Stimulated activated CD8-positive, alpha-beta memory T cell treated with anti-CD3 and anti-CD28 coated beads, Interleukin-7, amount 100 ng/mL, for 4 hours (primary cell): ENCODE measurements around the gene PLXNA2.

Source experiments
- DNase-seq, 2 donors: peaks; one replicate each; pipeline ENCODE4 v3.0.0-alpha.2; 2020; ENCODE audit warnings: low read depth in 2 of 2

The PLXNA2 gene

DNA sequence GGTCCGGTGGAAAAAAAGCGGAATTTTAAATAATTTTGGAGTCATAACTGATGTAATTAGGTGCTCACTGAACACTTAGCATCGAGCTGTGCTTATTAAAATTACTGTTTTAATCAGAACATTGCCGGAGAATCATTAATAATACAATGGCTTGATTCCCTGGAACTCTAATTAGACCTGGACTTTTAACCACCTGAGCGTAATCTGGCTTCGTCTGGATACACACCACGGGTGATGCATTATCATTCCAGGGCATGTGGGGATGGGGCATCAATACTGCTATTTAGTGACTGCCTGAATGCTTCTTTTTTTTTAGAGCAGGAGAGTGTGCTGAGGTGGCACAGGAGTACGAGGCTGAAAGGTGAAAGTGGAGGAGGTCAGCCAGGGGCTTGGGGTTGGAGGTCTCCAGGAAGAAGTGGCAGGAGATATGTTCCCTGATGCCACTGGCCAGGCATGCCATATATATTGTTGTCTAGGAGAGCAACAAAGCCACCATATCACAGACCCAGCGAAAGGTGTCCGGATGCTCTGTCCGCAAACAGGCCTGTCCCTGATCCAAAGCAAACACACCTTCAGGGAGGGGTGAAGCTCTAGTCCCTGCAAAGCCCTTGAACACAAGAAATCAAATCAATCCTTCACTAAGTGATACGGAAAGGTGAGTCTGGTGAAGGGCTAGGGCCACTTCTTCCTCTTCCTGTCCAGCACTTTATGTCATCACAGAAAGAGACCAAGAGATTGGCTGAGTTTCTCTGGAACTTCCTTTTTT lies 125.2 kb downstream of the PLXNA2 start:
- no peak for DNase-seq

DNA sequence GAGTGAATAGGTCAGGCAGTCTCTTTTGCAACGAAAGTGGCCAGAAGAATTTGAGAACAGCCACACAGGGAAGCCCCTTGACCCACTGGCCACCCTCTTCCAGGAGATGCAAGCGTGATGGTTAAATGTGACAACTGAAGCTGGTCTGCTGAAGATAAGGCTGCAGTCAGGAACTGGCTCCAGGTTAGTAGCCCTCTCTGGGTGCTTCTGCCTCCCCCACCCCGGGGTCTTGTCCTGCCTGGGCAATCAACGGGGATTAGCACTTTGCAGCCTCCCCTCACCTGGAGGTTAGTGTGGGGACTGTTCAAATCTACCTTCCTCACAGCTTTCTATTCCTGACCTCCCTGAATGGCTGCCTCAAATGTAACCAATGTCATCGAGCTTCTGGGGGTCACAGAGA lies 125.9 kb downstream of the PLXNA2 start:
- DNase-seq: no peak

DNA sequence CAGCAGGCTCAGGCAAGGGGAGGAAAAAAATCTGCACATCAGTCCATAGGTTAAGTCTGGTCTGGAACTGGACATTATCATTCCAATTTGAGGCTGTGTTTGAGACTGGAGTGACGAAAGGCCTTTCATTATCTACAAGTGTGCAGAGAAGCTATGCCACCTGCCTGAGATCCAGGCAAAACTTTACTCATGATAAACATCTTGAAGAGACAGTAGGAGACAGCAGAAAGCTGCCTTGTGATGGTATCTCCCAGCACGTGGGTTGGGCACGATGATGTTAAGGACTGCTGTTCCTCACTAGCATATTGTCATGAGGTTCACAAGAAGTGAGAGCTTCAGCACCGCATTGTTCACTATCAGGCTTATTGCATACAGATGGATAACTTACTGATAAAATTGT lies 126.4 kb downstream of the PLXNA2 start:
- no peak for DNase-seq

DNA sequence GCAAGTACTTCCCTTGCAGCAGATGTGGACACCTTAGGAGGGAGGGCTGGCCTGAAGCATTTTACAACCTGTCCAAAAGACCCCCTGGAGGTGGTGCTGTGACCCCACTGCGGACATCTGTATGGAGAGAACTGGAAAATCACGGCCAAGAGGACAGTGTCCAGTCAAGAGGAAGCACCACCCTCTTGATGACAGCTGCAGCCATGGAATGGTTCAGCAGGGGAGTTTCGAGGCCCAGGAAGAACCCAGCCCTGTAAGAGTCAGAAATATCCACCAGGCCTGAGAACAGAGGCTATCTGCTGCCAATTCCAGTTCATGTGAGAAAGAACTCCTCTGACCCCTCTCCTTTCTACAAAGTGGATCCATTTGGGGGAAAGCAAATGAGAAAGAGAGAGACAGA lies 126.8 kb downstream of the PLXNA2 start:
- DNase-seq: no peak

DNA sequence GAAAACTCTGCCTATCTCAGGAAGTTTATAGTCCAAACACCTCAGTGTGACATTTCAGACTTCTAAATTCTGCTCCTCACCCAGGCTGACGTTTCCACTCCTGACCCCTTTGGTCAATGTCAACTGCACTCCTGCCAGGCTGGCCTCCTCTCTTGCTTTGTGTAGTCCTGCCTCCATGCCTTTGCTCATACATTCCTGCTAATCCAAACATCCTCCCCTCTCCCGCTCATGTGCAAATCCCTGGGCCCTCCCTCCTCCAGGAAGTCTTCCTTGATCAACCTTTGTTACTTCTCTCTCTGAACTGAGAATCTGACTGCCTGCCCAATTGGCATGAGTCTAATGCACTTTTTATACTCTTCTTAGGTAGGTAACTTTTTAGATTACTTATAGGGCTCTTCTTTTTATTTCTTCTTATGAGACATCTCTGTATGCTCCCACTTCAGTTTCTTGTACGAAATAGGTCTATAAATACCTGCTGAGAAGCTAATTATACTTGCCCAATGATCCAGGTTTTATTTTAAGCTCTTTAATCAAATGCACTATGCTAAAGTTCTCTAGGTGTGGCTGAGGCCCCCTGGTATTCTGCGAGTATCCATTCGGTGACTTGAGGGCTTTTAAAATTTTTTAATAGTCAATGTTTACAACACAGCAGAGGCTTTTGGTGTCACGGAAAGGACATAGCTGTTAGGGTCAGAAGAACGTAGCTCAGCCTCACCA lies 128.1 kb downstream of the PLXNA2 start:
- no peak for DNase-seq

DNA sequence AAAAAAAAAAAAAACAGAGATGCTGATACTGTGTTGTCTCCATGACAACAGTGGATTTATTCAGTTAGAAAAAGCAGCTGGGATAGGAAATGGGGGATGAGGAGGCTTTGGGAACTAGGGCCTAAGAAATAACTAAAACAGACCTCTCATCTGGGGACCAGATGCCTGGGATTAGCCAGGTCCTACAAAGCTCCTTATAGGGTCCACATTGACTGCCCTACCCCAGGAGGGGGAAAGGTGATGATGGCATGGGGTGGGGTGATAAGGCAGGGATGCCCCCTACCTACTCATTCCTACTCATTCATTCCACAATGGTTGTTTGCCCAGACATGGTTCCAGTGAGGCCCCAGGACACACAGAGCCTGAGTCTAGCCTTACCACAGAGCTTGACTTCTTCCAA lies 131.2 kb downstream of the PLXNA2 start:
- no peak for DNase-seq

DNA sequence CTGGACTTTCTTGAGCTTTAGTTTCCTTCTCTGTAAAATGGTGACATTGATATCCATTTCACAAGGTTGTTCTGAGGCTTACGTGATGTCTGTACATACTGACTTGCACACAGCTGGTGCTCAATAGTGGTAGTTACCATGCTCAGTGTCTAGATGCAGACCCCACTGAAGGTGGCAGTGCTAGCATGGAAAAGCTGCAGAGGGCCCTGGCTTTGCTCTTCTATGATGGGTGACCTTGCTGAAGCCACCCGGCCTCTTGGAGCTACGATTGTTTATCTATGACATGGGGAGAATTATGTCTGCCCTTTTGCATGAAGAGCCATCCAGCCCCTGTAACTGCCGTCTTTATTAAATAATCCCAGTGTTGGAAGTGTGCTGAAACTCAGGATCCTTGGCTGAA lies 131.8 kb downstream of the PLXNA2 start:
- no peak for DNase-seq

DNA sequence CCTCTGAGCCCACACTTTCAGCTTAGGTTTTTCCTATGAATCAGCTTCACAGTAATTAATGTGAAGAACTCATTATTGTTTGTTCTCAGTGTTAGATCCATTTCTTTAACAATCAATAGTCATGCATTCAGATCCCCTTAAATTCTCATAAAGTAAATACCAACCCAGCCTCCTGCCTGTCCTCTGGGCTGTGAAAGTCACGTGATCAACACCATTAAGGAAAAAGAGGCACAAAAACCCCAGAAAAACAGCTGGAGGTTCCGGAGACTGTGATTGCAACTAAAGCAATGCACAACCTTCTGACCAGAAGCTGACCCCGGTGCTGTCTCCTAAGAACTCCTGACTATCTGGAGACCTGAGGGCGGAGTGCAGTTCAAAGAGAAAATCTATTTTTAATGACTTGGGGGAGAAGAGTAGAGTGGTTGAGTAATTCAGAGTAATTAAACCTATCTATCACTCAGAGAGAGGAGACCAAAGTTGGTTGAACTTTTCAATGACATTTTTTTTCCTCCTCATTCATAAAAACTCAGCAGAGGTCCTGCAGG lies 132.5 kb downstream of the PLXNA2 start:
- no peak for DNase-seq

DNA sequence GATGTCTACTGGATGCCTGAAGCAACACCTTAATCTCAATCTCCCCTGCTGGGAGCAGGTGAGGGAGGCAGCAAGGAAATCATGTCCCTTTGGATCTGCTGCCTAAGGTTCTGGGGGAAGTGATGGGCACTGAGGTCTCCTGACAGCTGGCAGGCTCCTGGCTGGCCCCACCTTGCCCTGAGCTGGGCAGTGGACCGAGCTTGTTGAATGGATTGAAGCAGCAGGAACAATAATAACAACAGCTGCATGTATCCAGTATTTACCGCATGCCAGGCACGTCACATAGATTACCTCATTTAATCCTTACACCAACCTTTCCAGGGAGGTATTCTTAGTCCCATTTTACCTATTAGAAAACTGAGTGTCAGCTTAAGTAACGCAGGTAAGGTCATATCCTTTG lies 133.9 kb downstream of the PLXNA2 start:
- DNase-seq: no peak

DNA sequence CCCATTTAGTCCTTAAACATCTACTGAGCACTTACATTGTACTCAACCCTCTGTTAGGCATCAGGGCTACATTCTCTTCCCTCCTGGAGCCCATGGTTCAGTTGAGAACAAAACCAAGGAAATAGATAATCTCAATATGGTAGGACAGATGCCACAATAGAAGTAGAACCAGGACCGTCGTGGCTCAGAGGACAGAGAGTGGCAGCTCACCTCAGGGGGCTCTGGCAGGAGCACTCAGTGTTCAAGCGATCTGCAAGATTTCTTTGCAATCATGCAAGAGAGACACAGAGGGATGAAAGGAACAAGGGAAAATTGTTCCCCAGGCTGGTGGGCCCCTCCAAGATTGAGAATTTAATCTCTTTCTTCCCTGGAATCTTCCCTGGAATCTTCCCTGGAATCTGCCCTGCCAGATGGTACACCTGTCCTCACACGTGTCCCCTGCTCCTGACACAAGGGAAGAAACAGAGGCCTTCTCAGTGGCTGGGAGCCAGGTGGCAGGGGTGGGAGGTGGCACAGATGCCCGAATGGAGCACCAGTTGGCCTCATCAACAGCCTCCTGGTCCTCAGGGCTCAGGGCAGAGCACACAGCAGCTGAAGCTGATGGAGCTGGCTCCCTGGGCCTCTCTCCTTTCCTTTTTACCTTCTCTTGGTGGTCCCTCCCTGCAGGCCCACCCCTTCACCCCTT lies 135.4 kb downstream of the PLXNA2 start:
- no peak for DNase-seq

DNA sequence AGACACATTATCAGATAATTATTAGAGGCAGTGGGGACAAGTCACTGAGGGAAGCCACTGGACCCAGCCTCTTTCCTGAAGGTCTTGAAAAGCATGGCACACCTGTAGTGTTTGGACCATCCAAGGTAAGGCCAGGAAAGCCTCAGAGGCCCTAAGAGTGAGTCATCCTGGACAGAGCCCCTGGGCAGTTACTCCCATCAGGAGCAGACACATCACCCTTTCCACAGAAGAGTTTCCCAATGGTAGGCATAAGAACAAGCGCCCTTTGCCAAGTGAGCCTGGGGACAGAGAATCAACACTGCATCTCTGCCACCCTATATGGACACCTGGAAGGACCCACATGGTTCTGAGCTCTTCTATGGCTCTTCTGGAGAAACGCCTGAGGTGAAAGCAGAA lies 136.0 kb downstream of the PLXNA2 start:
- DNase-seq: no peak

DNA sequence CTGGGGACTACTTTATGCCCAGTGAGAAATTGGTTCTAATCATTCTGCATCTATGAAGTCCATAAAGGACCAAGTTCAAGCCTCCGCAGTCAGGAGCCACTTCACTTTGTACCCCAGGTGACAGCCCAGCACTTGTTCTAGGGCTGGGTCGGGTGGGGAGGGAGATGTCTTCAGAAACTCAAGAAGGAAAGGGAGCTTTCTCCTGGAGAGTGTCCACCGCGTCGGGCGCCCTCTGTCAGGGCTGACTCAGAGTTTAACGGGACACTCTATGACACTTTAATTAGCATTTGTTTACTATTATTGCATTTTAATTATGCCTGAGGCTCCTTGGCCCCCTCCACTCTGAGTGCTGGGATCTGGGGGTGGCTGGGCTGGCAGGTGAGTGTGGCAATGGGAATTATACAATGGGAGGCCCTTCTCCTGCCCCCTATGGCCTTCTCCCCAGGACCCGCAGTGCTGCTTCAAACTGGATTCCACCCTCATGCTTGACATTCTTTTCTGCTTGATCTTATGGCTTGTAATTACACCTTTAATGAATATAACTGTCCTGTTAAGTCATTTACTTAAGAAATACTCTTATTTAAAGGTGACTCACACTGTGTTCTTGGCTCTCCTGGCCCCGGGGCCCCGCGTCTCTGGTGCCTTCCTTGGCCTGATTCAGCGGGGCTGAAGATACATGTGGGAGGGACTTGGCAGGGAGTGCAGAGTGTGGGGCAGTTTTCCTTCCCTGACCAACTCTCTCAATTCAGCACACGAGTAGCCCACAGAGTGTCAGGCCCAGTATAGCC lies 136.6 kb downstream of the PLXNA2 start:
- no peak for DNase-seq

DNA sequence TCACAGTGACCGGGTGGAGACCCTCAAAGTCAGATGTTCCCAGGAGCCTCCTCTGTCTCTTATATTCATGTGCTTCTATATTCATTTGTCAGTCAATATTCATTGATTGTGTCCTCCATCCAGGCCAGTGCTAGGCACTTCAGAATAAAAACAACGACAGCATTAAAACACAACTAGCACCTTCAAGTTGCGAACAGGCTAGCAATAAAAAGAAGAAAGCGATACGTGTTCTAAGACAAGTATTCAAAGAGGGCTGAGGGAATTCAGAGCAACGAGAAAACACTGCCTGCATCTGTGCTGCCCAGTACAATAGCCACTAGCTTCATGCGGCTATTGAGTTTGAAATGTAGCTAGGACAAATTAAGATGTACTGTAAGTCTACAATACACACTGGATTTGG lies 138.0 kb downstream of the PLXNA2 start:
- DNase-seq: no peak

DNA sequence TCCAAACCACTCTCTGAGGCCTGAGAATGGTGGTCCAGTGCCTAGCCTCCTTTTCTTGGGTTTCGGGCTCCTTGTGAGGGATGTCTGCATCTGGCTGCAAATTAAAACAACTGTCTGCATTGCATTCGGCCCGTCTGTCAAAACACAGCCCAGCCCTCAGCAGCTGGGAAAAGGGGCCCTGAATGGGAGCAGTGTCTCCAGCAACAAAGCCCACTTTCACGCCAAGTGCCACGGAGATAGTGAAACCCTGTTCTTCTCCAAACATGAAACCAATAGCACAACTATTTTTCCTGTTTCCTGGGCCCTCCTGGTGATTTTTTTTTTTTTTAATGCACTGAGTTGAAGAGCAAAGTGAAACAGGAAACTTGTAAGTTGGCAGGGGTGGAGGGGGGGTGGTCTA lies 138.4 kb downstream of the PLXNA2 start:
- DNase-seq: no peak

DNA sequence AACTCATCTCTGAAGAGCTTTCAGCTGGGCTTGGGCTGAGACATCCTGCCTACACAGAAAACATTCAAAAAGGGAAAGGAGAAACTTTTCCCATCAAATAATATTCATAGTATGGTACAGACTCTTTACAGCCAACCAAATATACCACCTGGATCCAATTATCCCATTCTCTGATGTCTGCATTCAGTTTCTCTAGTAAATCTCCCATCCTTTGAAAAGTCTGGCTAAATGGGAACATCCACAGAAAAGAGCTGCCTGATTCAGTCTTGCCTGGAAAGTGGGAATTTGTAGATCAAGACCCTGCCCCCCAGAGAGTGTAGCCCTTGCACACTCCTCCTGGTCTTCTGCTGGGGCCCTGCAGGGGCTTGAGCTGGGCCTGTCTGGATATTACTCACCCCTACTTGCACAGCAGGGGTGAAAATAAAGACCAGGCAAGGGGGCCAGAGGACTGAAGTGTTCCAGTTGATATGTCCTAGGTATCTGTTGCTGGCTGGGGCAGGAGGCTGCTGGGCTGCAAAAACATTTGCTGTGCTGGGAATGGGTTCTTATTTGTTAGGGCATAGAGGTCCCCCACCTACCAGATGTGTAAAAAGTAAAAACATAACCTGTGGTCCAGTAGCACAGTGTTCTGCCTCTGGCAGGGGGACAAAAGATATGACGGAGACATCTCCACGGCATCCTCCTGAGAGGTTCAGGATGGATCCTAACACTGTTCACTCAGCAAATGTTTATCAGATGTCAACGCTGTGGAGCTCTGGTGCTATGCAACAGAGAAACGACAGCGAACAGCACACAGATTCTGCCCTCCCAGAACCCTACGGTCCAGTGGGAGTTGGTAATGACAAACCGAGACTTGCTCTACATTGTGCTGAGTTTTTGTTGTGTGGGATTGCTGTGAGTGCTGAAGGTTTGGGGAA lies 140.3 kb downstream of the PLXNA2 start:
- no peak for DNase-seq

DNA sequence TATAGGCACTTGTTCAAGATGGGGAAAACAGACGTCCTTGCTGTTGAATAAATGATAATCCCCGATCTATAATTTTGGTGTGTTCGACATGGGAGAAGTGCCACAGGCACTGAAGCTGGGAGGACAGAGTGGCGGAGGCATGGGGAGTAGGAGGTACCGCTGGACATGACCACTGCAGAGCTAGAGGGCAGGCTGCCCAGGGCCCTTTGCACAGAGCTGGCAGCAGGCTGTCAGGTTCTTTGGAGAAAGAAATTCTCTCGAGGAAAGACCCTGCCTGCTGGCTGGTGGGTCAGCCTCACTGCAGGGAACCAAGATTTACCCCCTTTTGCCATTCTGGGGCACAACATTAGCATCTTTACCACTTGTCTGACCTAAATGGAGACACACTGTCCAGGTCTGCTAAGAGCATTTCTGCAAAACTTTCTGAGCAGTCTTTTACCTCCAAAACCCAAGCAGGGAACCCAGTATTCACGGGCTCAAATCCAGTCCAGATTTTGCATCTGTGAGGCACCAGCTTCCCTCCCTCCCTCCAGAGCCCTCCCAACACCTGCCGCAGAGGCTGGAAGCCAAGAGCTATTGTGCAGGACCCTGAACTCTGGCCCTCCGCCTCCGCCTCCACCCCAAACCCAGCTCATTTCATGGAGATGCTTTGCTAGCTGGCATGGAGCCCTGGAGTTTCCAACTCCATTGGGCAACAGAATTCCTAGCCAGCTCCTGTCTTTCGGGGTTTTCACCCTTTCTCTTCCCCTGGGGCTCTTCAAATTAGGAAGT lies 142.3 kb downstream of the PLXNA2 start:
- DNase-seq: no peak

DNA sequence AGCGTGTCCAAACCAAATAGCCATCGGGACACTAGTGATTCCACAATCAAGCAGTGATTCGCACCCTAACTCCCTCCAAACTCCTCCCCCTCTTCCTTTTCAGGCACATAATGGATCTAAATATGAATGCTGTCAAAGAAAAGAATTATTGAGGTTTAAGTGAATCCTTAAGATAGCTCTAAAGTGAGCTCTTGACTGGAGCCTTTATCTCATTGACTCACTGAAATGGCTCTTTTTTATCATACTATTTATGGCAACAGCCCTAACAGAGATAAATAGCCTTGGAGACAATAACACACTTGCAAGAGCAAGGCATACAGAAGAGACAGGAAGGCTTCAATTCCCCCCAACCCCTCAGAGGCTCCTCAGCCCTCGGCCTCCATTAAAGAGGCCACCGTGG lies 143.3 kb downstream of the PLXNA2 start:
- no peak for DNase-seq

DNA sequence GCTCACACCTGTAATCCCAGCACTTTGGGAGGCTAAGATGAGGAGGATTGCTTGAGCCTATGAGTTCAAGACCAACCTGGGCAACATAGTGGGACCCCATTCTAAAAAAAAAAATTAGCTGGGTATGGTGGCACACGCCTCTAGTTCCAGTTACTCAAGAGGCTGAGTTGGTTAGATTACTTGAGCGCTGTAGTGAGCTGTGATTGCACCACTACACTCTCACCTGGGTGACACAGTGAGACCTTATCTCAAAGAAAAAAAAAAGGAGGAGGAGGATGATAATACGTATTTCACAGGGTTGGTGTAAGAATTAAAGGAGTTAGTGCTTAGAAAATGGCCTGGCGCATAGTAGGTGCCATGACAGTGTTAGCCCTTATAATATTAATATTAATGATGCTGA lies 144.1 kb downstream of the PLXNA2 start:
- DNase-seq: no peak

DNA sequence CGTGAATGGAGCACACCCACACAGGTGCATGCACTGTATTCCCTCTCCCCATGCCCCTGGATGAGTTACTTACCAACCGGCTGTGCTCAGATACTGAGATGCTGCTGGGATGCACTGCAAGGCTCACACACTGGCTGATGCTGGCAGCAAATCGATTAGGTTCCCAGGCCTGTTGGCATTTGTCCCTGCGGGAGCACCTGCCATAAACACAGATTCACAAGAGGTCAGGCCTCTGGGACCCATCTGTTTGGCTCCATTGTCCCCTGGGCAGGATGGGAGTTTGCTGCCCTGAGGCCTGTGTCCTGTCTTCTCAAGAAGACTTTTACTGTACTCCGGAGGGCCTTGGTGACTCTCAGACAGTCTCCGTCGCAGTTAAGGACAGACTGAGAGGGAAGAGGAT lies 145.4 kb downstream of the PLXNA2 start:
- no peak for DNase-seq
